A549 (cell line): ENCODE results near the gene ELMO3. TPM values are rescaled to one million over a fixed set of nuclear protein-coding genes. Genes with fewer than 3 reads are reported as not detected.

ENCODE experiments used
- BCL3 ChIP-seq: fragments of >200 bp; sonication (Bioruptor Twin); formaldehyde crosslinking; IDR thresholded peaks from 3 replicates; pipeline ENCODE4 v1.6.1; 2016
- BHLHE40 ChIP-seq: IDR thresholded peaks from 2 replicates; pipeline ENCODE4 v1.6.1; 2012; ENCODE audit warnings: low read depth, low read length, inconsistent platforms
- CBX2 ChIP-seq: fragments of 200-600 bp; sonication (generic); IDR thresholded peaks from 2 replicates; pipeline ENCODE4 v1.6.1; 2016; ENCODE audit warnings: low read depth, mild to moderate bottlenecking, borderline replicate concordance
- CEBPB ChIP-seq, 2 experiments: fragments of >200 bp in 1 of 2; sonication (Bioruptor Twin) in 1 of 2; formaldehyde crosslinking in 1 of 2; IDR thresholded peaks; 2 replicates each; pipeline ENCODE4 v1.6.1; 2012 to 2016
- CTCF ChIP-seq: fragments of >200 bp; sonication (Bioruptor Twin); formaldehyde crosslinking; IDR thresholded peaks from 3 replicates; pipeline ENCODE4 v1.5.1; 2016
- EP300 ChIP-seq, 2 experiments: fragments of >200 bp; sonication (Bioruptor Twin); formaldehyde crosslinking; IDR thresholded peaks; 2 replicates in 1 of 2; 3 replicates in 1 of 2; pipeline ENCODE4 v1.6.1; 2016 to 2017
- FOSL2 ChIP-seq, 2 experiments: fragments of 450-650 bp in 1 of 2; fragments of >200 bp in 1 of 2; sonication (Bioruptor Twin) in 1 of 2; formaldehyde crosslinking; IDR thresholded peaks; 2 replicates each; pipeline versions ENCODE4 v1.5.0 to v1.6.1; 2016 to 2020; ENCODE audit warnings: mild to moderate bottlenecking in 1 of 2, moderate library complexity in 1 of 2
- FOXS1 ChIP-seq: fragments of 250-450 bp; sonication (Bioruptor Pico); IDR thresholded peaks from 2 replicates; pipeline ENCODE4 v1.5.0; 2020; ENCODE audit warnings: mild to moderate bottlenecking, moderate library complexity
- GATA3 ChIP-seq: IDR thresholded peaks from 2 replicates; pipeline ENCODE4 v1.6.1; 2012; ENCODE audit warnings: borderline replicate concordance
- HES2 ChIP-seq: fragments of >200 bp; sonication (Bioruptor Twin); formaldehyde crosslinking; IDR thresholded peaks from 2 replicates; pipeline ENCODE4 v1.6.1; 2016
- HEYL ChIP-seq: fragments of 250-450 bp; sonication (Bioruptor Pico); IDR thresholded peaks from 2 replicates; pipeline ENCODE4 v1.8.0; 2021; ENCODE audit warnings: mild to moderate bottlenecking, moderate library complexity
- HMGXB4 ChIP-seq: fragments of 250-450 bp; sonication (Bioruptor Pico); IDR thresholded peaks from 2 replicates; pipeline ENCODE4 v1.5.0; 2021; ENCODE audit warnings: mild to moderate bottlenecking, moderate library complexity, borderline replicate concordance
- HOXA7 ChIP-seq: fragments of 250-450 bp; sonication (Bioruptor Pico); IDR thresholded peaks from 2 replicates; pipeline ENCODE4 v1.5.0; 2020; ENCODE audit warnings: mild to moderate bottlenecking, moderate library complexity
- HOXB5 ChIP-seq: fragments of 250-450 bp; sonication (Bioruptor Pico); IDR thresholded peaks from 2 replicates; pipeline ENCODE4 v1.5.0; 2020; ENCODE audit warnings: mild to moderate bottlenecking, moderate library complexity
- JUN ChIP-seq, 2 experiments: fragments of >200 bp; sonication (Bioruptor Twin); formaldehyde crosslinking; IDR thresholded peaks; 2 replicates in 1 of 2; 3 replicates in 1 of 2; pipeline ENCODE4 v1.6.1; 2016 to 2017
- JUNB ChIP-seq: fragments of >200 bp; sonication (Bioruptor Twin); formaldehyde crosslinking; IDR thresholded peaks from 2 replicates; pipeline ENCODE4 v1.6.1; 2016
- KDM1A ChIP-seq: fragments of 200-600 bp; sonication (generic); IDR thresholded peaks from 2 replicates; pipeline ENCODE4 v1.6.1; 2016; ENCODE audit warnings: low read depth, mild to moderate bottlenecking
- KDM5A ChIP-seq: fragments of 200-600 bp; sonication (generic); IDR thresholded peaks from 2 replicates; pipeline ENCODE4 v1.6.1; 2016; ENCODE audit warnings: antibody characterized with exemption, mild to moderate bottlenecking
- MAFK ChIP-seq: fragments of 450-650 bp; IDR thresholded peaks from 2 replicates; pipeline ENCODE4 v1.6.1; 2014; ENCODE audit not compliant: partially characterized antibody
- MAX ChIP-seq: IDR thresholded peaks from 2 replicates; pipeline ENCODE4 v1.6.1; 2012
- MAZ ChIP-seq: fragments of 150-350 bp; IDR thresholded peaks from 2 replicates; pipeline ENCODE4 v1.6.1; 2014; ENCODE audit warnings: antibody characterized with exemption, low read depth, low read length, borderline replicate concordance
- MYC ChIP-seq: IDR thresholded peaks from 2 replicates; pipeline ENCODE4 v1.6.1; 2012; ENCODE audit warnings: mild to moderate bottlenecking, inconsistent platforms, low read length, improper control_type of control experiment, borderline replicate concordance
- NFE2L2 ChIP-seq: fragments of 150-350 bp; conservative IDR thresholded peaks from 2 replicates; pipeline ENCODE4 v1.6.1; 2014; ENCODE audit warnings: low read length
- NR3C1 ChIP-seq: fragments of >200 bp; sonication (Bioruptor Twin); formaldehyde crosslinking; IDR thresholded peaks from 3 replicates; pipeline ENCODE4 v1.6.1; 2017
- PBX3 ChIP-seq: IDR thresholded peaks from 2 replicates; pipeline ENCODE4 v1.6.1; 2012
- PHF8 ChIP-seq: fragments of 200-600 bp; sonication (generic); IDR thresholded peaks from 2 replicates; pipeline ENCODE4 v1.6.1; 2016; ENCODE audit warnings: low read depth, mild to moderate bottlenecking, antibody characterized with exemption, moderate library complexity, borderline replicate concordance
- RARB ChIP-seq: fragments of 250-450 bp; sonication (Bioruptor Pico); IDR thresholded peaks from 2 replicates; pipeline ENCODE4 v1.8.0; 2021; ENCODE audit warnings: mild to moderate bottlenecking, moderate library complexity
- RCOR1 ChIP-seq: fragments of 150-350 bp; IDR thresholded peaks from 2 replicates; pipeline ENCODE4 v1.6.1; 2014; ENCODE audit warnings: antibody characterized with exemption, low read length, low read depth
- RFX5 ChIP-seq: fragments of 450-650 bp; IDR thresholded peaks from 2 replicates; pipeline ENCODE4 v1.7.1; 2014; ENCODE audit warnings: antibody characterized with exemption, mild to moderate bottlenecking, moderate library complexity
- RNF2 ChIP-seq: fragments of 200-600 bp; sonication (generic); IDR thresholded peaks from 2 replicates; pipeline ENCODE4 v1.6.1; 2016; ENCODE audit warnings: low read depth, mild to moderate bottlenecking, antibody characterized with exemption, moderate library complexity, borderline replicate concordance
- SMC3 ChIP-seq: fragments of >200 bp; sonication (Bioruptor Twin); formaldehyde crosslinking; IDR thresholded peaks from 3 replicates; pipeline ENCODE4 v1.6.1; 2018; ENCODE audit warnings: inconsistent platforms
- SREBF2 ChIP-seq: fragments of 450-650 bp; IDR thresholded peaks from 2 replicates; pipeline ENCODE4 v1.6.1; 2014; ENCODE audit warnings: mild to moderate bottlenecking, moderate library complexity
- TFCP2L1 ChIP-seq: fragments of 250-450 bp; sonication (Bioruptor Pico); IDR thresholded peaks from 2 replicates; pipeline ENCODE4 v1.5.0; 2021; ENCODE audit warnings: mild to moderate bottlenecking
- USF2 ChIP-seq: fragments of 450-650 bp; IDR thresholded peaks from 2 replicates; pipeline ENCODE4 v1.6.1; 2014; ENCODE audit warnings: antibody characterized with exemption
- ZFP36 ChIP-seq: fragments of 450-650 bp; IDR thresholded peaks from 2 replicates; pipeline ENCODE4 v1.6.1; 2014; ENCODE audit warnings: borderline replicate concordance; ENCODE audit not compliant: partially characterized antibody
- ZSCAN20 ChIP-seq: fragments of 250-450 bp; sonication (Bioruptor Pico); IDR thresholded peaks from 2 replicates; pipeline ENCODE4 v1.8.0; 2022; ENCODE audit warnings: mild to moderate bottlenecking, moderate library complexity
- polyA plus RNA-seq, 4 experiments: library from polyadenylated mRNA; depleted of rRNA in 3 of 4; stranded (reverse); fragments of >200 nt; fragmentation: RNase III in 1 of 4; extraction: RNeasy Plus Mini Kit Qiagen cat#74134 plus additional on column Dnase treatment in 1 of 4; gene quantifications; 2 replicates in 3 of 4; 3 replicates in 1 of 4; pipeline ENCODE4 v1.2.3, GENCODE V29; 2011 to 2017

The ELMO3 gene
- polyA plus RNA-seq, 2 of the 4 experiments (the other 2 are of a cell fraction) = 0.62 to 1.4 TPM

- TF ChIP-seq USF2 (peak; percentile 75), TFCP2L1 (CRISPR knock-in tag) (no peak; the same call in 1 of the 2 replicates), MAX (peak; percentile 96), KDM1A (no peak), HOXA7 (CRISPR knock-in tag) (no peak), PBX3 (peak; percentile 63), RCOR1 (no peak), RFX5 (no peak), GATA3 (peak; percentile 31; the same call in 1 of the 2 replicates), MAZ (no peak), FOXS1 (CRISPR knock-in tag) (no peak), PHF8 (no peak), SREBF2 (no peak), KDM5A (no peak), CTCF (peak; percentile 26; the same call in 1 of the 3 replicates), EP300 (IDR thresholded peaks at IDR 0.05) (no peak), HES2 (no peak), BCL3 (peak; percentile 36; the same call in 1 of the 3 replicates), JUNB (no peak), HMGXB4 (CRISPR knock-in tag) (no peak), NR3C1 (no peak), CEBPB (IDR thresholded peaks at IDR 0.05) (no peak), ZFP36 (no peak), BHLHE40 (no peak), RARB (CRISPR knock-in tag) (no peak), HOXB5 (CRISPR knock-in tag) (no peak), MYC (peak; percentile 40; the same call in 1 of the 2 replicates), NFE2L2 (no peak), SMC3 (peak; percentile 5; the same call in 1 of the 3 replicates), MAFK (no peak), HEYL (CRISPR knock-in tag) (no peak), JUN (IDR thresholded peaks at IDR 0.05) (peak; percentile 61 to 63; a peak in 3 of 5 replicates), CBX2 (no peak), ZSCAN20 (CRISPR knock-in tag) (no peak), FOSL2 (IDR thresholded peaks at IDR 0.05) (no peak), FOSL2 (CRISPR knock-in tag; IDR thresholded peaks at IDR 0.05) (no peak), RNF2 (no peak)
These were observed 24.9 kb upstream of the ELMO3 start (continued) for GRCh38 chr16:67173808-67174705.
